ENCODE results near the gene EXOC3L1.

The EXOC3L1 gene

DNA sequence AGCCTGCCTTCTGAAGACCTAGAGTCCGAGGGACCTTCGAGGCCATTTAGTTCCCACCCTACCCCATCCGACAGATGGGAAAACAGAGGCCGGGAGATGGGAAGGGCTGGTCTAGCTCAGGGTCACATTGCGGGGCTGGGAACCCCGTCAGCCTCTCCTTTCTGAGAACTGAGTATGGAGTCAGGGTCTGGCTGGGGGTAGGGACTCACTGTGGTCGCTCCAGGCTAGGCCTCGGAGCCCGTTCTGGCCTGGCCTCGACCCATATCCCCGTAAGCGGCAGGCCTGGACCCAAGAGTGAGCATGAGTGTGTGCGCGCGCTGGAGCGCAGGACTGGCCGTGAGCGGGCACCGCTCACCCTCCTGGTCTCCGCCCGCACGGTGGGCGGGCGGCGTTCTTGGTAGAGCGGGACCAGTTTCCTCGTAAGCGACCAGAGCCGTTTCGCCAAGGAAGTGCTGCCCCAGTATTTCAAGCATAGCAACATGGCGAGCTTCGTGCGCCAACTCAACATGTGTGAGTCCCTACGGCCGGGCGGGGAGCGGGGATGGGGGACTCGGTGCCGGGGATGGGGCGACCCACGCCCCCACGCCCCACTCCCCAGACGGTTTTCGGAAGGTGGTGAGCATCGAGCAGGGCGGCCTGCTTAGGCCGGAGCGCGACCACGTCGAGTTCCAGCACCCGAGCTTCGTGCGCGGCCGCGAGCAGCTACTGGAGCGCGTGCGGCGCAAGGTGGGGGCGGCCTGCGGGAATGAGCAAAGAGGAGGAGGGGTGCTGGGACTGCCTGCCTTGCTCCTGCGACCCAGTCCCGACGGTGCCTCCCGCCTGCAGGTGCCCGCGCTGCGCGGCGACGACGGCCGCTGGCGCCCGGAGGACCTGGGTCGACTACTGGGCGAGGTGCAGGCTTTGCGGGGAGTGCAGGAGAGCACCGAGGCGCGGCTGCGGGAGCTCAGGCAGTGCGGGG lies 24.5 kb downstream of the EXOC3L1 start:
- no peak overlapping the region for H2BK120ac ChIP-seq (ENCODE audit: low read depth, low read length)
- WGBS, 2 donors (ENCODE audit: extremely low coverage in 2 of 2, insufficient read length in 2 of 2, insufficient replicate concordance in 1 of 2): no CpG with 5 or more reads among the region's 85 CpGs

DNA sequence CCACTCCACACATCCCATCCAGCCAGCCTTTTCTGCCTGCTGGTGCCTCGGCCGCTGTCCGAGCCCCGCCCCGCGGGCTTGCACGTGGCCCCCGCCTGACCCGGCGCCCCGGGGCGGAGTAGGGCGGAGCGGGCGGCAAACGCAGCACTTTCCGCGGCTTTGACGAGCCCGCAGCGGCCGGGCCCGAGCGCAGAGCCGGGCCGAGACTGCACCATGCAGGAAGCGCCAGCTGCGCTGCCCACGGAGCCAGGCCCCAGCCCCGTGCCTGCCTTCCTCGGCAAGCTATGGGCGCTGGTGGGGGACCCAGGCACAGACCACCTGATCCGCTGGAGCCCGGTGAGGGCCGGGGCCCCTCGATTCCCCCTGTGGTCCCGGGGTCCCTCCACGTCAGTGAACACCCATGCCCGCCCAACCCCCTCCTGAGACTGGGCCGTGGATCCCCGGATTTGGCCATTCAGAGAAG lies 25.3 kb downstream of the EXOC3L1 start, which contains the start of gene HSF4:
HSF4 (plus strand) TSS at position 147 of the 463 bp plus-strand sequence; CDS start at position 214, 67 bp downstream.
- H3K79me1 ChIP-seq (ENCODE audit: low read depth, low read length): peaks cover 4% of the 10 kb centered on the region
- H3K9ac ChIP-seq (ENCODE audit: low read depth, low read length, poor library complexity): peak within 1 kb of the TSS; percentile 86
- H4K8ac ChIP-seq (ENCODE audit: low read depth, low read length): peak within 1 kb of the TSS; percentile 43
- peak within 1 kb of the TSS; percentile 53 for H3K4ac ChIP-seq (ENCODE audit: low read length)
- no CpG with 5 or more reads among the region's 41 CpGs for WGBS, 2 donors (ENCODE audit: extremely low coverage in 2 of 2, insufficient read length in 2 of 2, insufficient replicate concordance in 1 of 2)
- H3K27ac ChIP-seq (replicated peaks; ENCODE audit: low read length): no peak within 1 kb of the TSS
- H3K14ac ChIP-seq (ENCODE audit: low read length): peak within 1 kb of the TSS; percentile 75
- peak within 1 kb of the TSS; percentile 73 for H2BK12ac ChIP-seq (ENCODE audit: low read length)
- H3K36me3 ChIP-seq (replicated peaks in 1 of 2; ENCODE audit: control insufficient read depth in 2 of 2, insufficient read depth in 2 of 2, low read length in 2 of 2): no peaks in the 10 kb centered on the region
- H3K18ac ChIP-seq (ENCODE audit: low read length): peak within 1 kb of the TSS; percentile 92
- no peak within 1 kb of the TSS for H4K91ac ChIP-seq (ENCODE audit: low read depth, low read length, poor library complexity)
- peak within 1 kb of the TSS; percentile 94 for H3K4me2 ChIP-seq (ENCODE audit: insufficient read depth, low read length, poor library complexity, severe bottlenecking)
- peak within 1 kb of the TSS; percentile 75 for H2AK5ac ChIP-seq (ENCODE audit: low read depth, low read length)
- H3K27me3 ChIP-seq (ENCODE audit: control insufficient read depth in 3 of 3, insufficient read depth in 3 of 3, low read depth in 1 of 3, low read length in 3 of 3): peaks cover 76 to 100% (median 98%) of the 10 kb centered on the region in 3 experiments
- no peak for DNase-seq (ENCODE audit: low spot score)
- no peak within 1 kb of the TSS for H2BK120ac ChIP-seq (ENCODE audit: low read depth, low read length)
- H2BK15ac ChIP-seq (ENCODE audit: low read length): peak within 1 kb of the TSS; percentile 49
- H3K4me3 ChIP-seq (ENCODE audit: low read length in 2 of 2): peak within 1 kb of the TSS; percentile 47 to 78
- peaks cover 0 to 11% of the 10 kb centered on the region in 2 donors for H3K9me3 ChIP-seq (replicated peaks in 1 of 2; ENCODE audit: control insufficient read depth in 2 of 2, insufficient read depth in 1 of 2, low read depth in 1 of 2, low read length in 2 of 2)
- peak within 1 kb of the TSS; percentile 95 for H3K23ac ChIP-seq (ENCODE audit: low read depth, low read length, poor library complexity)
- peak within 1 kb of the TSS; percentile 53 for H2BK5ac ChIP-seq (ENCODE audit: low read length)
- peaks cover 15 to 19% of the 10 kb centered on the region in 2 donors for H3K4me1 ChIP-seq (ENCODE audit: control insufficient read depth in 2 of 2, insufficient read depth in 1 of 2, low read depth in 1 of 2, low read length in 2 of 2)
- peak within 1 kb of the TSS; percentile 98 for H2AFZ ChIP-seq (ENCODE audit: low read length)

More for the DNA sequence above, 24.5 kb downstream of the EXOC3L1 start:
- Histone ChIP-seq H3K9me3 (replicated peaks in 1 of 2; ENCODE audit: control insufficient read depth in 2 of 2, insufficient read depth in 1 of 2, low read depth in 1 of 2, low read length in 2 of 2) (peaks cover 0 to 11% of the 10 kb centered on the region in 2 donors), H2BK15ac (ENCODE audit: low read length) (no peak overlapping the region), H3K9ac (ENCODE audit: low read depth, low read length, poor library complexity) (peak overlapping the region; percentile 4), H4K91ac (ENCODE audit: low read depth, low read length, poor library complexity) (no peak overlapping the region), H3K79me1 (ENCODE audit: low read depth, low read length) (peaks cover 4% of the 10 kb centered on the region), H4K8ac (ENCODE audit: low read depth, low read length) (no peak overlapping the region), H3K36me3 (replicated peaks in 1 of 2; ENCODE audit: control insufficient read depth in 2 of 2, insufficient read depth in 2 of 2, low read length in 2 of 2) (no peaks in the 10 kb centered on the region), H2BK5ac (ENCODE audit: low read length) (peak overlapping the region; percentile 11), H3K14ac (ENCODE audit: low read length) (peak overlapping the region; percentile 31), H2AK5ac (ENCODE audit: low read depth, low read length) (peak overlapping the region; percentile 56), H3K23ac (ENCODE audit: low read depth, low read length, poor library complexity) (peak overlapping the region; percentile 93), H3K4ac (ENCODE audit: low read length) (no peak overlapping the region), H3K27me3 (ENCODE audit: control insufficient read depth in 3 of 3, insufficient read depth in 3 of 3, low read depth in 1 of 3, low read length in 3 of 3) (peaks cover 75 to 98% (median 90%) of the 10 kb centered on the region in 3 experiments), H3K27ac (replicated peaks; ENCODE audit: low read length) (no peak overlapping the region), H3K4me2 (ENCODE audit: insufficient read depth, low read length, poor library complexity, severe bottlenecking) (peak overlapping the region; percentile 40), H2AFZ (ENCODE audit: low read length) (peak overlapping the region; percentile 72), H3K4me1 (ENCODE audit: control insufficient read depth in 2 of 2, insufficient read depth in 1 of 2, low read depth in 1 of 2, low read length in 2 of 2) (peaks cover 19 to 20% of the 10 kb centered on the region in 2 donors), H3K18ac (ENCODE audit: low read length) (peak overlapping the region; percentile 38), H2BK12ac (ENCODE audit: low read length) (no peak overlapping the region), H3K4me3 (ENCODE audit: low read length in 2 of 2) (no peak overlapping the region)
- no peak for DNase-seq (ENCODE audit: low spot score)

DNA sequence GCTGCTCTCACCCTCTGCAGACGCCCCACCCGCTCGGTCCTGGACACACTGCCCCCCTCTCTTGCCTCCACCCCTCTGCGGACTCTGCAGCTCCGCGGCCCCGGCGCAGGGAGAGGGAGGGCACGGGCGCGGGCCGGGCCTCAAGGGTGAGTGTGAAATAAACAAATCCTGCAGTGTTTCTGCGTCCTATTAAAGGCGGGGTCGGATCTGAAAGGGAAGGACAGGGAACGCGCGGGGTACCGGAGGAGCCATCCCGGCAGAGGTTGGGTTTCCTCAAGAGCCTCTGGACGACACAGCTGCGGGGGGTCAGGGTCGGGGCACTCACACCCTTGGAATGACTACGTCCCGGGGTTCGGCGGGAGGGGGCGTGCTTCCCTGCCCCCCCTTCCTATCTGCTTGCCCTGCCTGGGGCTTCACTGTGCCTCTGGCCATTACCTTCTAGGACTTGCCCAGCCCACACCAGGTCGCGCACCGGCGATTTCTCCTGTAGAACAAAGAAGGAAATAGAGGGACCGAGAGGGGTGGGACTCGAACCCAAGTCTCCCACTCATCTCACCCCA lies 25.9 kb downstream of the EXOC3L1 start:
- Histone ChIP-seq H3K14ac (ENCODE audit: low read length) (peak overlapping the region; percentile 38), H3K9ac (ENCODE audit: low read depth, low read length, poor library complexity) (no peak overlapping the region), H2AK5ac (ENCODE audit: low read depth, low read length) (peak overlapping the region; percentile 75), H3K27ac (replicated peaks; ENCODE audit: low read length) (no peak overlapping the region), H4K8ac (ENCODE audit: low read depth, low read length) (no peak overlapping the region), H3K4ac (ENCODE audit: low read length) (no peak overlapping the region), H2AFZ (ENCODE audit: low read length) (peak overlapping the region; percentile 98), H3K4me3 (ENCODE audit: low read length in 2 of 2) (peak overlapping the region; percentile 47 to 78), H3K4me2 (ENCODE audit: insufficient read depth, low read length, poor library complexity, severe bottlenecking) (peak overlapping the region; percentile 94), H2BK5ac (ENCODE audit: low read length) (no peak overlapping the region), H4K91ac (ENCODE audit: low read depth, low read length, poor library complexity) (no peak overlapping the region), H3K9me3 (replicated peaks in 1 of 2; ENCODE audit: control insufficient read depth in 2 of 2, insufficient read depth in 1 of 2, low read depth in 1 of 2, low read length in 2 of 2) (peaks cover 0 to 11% of the 10 kb centered on the region in 2 donors), H3K23ac (ENCODE audit: low read depth, low read length, poor library complexity) (peak overlapping the region; percentile 95), H3K18ac (ENCODE audit: low read length) (peak overlapping the region; percentile 92), H3K27me3 (ENCODE audit: control insufficient read depth in 3 of 3, insufficient read depth in 3 of 3, low read depth in 1 of 3, low read length in 3 of 3) (peaks cover 79 to 100% (median 99%) of the 10 kb centered on the region in 3 experiments), H2BK120ac (ENCODE audit: low read depth, low read length) (no peak overlapping the region), H3K4me1 (ENCODE audit: control insufficient read depth in 2 of 2, insufficient read depth in 1 of 2, low read depth in 1 of 2, low read length in 2 of 2) (peaks cover 14 to 15% of the 10 kb centered on the region in 2 donors), H2BK15ac (ENCODE audit: low read length) (no peak overlapping the region), H3K79me1 (ENCODE audit: low read depth, low read length) (peaks cover 4% of the 10 kb centered on the region), H3K36me3 (replicated peaks in 1 of 2; ENCODE audit: control insufficient read depth in 2 of 2, insufficient read depth in 2 of 2, low read length in 2 of 2) (no peaks in the 10 kb centered on the region), H2BK12ac (ENCODE audit: low read length) (peak overlapping the region; percentile 73)
- no peak for DNase-seq (ENCODE audit: low spot score)
- no CpG with 5 or more reads among the region's 34 CpGs for WGBS, 2 donors (ENCODE audit: extremely low coverage in 2 of 2, insufficient read length in 2 of 2, insufficient replicate concordance in 1 of 2)

All from neuronal stem cell (in vitro differentiated cells).